Activated CD8-positive, alpha-beta memory T cell treated with anti-CD3 and anti-CD28 coated beads, Interleukin-2, amount 50 U/mL, for 24 hours (primary cell): ENCODE results near the gene COA7.
A peak's percentile ranks its signal among the peaks of the same experiment; 100 is the strongest.
"Not testable (repeated sequence)": the region's sequence is repeated elsewhere in the genome, so short reads cannot be mapped to it uniquely, and the experiment has no call there.

Source experiments
- DNase-seq: peaks from one replicate; pipeline ENCODE4 v3.0.0-alpha.2; 2020; ENCODE audit errors: extremely low read depth

COA7 gene

DNA sequence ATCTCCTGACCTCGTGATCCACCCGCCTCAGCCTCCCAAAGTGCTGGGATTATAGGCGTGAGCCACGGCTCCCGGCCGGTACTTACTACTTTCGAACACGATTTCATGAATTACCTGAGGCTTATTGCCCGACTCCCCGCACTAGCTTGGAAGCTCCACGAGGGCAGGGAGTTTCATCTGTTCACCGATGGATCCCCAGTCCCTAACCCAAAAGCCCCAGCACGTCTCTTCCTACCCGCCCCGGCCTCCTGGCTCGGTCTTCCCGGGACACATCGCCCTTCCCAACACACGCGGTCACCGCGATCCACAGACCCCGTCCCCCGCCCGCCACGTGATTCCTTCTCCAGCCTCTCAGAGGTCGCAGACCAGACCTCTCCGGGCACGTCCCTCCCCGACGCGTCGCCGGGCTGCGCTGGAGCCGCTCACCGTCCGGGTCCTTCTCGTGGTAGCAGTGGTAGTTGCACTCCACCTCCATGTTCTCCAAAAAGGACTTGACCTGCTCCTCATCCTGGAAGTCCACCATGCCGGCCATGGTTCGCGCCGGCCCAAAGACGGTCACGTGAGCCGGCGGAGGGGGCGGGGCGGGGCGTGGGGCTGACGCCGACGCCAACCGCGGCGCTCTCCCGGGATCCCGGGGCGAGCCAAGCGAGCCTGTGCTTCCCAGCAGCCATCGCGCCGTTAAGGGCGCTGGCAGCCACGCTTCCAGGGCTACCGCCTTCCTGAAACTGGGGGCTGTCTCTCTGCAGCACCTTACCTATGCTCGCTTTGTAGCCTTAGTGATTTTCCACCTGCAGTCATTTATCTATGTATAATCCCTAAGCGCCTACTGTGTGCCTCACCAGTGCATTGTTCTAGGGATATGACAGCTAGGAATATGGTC is at the start of gene COA7:
TSS of gene COA7 (minus strand) at position 553 of the 880 bp plus-strand sequence. CDS start at position 532, 21 bp downstream.
- peak; percentile 17 for DNase-seq

DNA sequence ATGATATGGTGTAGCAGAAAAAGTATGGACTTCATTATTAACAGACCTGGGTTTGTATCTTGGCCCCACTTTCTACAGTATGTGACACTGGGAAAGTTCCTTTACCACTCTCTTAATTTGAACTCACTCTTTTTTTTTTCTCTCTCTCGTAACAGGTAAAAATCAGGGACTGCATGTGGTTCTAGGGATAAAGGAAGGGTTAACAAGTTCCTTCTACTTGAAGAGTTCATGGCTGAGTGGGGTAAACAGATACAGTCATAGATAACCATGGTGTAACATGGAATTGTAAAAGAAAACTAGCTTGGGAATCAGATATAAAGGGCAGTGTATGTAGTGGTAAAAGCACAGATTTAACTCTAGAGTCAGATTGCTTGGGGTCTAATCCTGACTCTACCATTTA is 49.3 kb upstream of the COA7 start:
- DNase-seq = no peak

- DNase-seq = no peak
Measured at GRCh38 chr1:52746189-52746588, 48.0 kb upstream of the COA7 start.

DNA sequence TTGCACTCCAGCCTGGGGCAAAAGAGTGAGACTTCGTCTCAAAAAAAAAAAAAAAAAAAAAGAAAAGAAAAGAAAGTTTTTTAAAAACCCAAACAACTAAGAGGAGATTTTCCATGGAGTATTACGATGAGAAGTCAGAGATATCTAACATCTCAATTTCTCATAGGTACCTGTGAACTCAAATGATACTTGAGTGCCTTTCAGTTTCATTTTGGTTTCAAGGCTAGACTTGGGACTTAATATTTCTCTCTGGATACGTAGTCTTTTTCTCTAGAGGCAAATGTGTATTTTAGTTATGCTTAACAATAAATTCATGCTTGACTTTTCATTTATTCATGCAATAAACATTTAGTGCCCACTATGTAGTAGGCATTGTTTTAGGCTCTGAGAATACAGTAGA is 43.1 kb upstream of the COA7 start:
- no peak for DNase-seq

GRCh38 chr1:52739699-52740467 is 41.7 kb upstream of the COA7 start:
- no peak for DNase-seq

DNA sequence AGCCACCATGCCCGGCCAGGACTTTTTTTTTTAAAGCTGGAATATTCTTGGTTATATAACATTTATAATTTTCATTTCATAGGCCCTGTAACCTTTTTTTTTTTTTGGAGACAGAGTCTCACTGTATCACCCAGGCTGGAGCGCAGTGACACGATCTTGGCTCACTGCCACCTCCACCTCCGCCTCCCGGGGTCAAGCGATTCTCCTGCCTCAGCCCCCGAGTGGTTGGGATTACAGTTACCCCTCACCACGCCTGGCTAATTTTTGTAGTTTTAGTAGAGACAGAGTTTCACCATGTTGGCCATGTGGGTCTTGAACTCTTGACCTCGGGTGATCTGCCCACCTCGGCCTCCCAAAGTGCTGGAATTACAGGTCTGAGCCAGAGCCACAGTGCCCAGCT is 40.7 kb upstream of the COA7 start:
- DNase-seq = no peak

DNA sequence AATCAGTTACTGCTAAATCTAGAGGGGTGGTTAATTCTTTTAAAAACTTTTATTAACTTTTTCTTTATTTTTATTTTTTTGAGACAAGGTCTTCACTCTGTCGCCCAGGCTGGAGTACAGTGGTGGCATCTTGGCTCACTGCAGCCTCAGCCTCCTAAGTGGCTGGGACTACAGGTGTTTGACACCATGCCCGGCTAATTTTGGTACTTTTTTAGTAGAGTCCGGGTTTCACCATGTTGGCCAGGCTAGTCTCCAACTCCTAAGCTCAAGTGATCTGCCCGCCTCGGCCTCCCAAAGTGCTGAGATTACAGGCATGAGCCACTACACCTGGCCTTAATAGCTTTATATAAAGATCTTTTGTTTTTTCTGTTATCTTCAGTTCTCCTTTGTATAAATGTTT is 40.0 kb upstream of the COA7 start:
- no peak for DNase-seq

DNA sequence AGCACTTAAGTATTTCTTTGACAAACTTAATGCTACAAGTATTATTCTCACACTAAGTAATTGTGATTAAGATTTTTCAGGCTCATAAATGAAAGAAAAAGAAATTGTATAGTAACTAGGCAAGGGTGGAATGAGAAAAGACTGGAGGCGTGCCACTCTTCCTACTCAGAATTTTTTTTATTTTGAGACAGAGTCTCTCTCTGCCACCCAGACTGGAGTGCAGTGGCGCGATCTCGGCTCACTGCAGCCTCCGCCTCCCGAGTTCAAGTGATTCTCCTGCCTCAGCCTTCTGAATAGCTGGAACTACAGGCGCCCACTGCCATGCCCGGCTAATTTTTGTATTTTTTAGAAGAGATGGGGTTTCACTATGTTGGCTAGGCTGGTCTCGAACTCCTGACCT is 37.2 kb upstream of the COA7 start:
- not testable (repeated sequence) for DNase-seq

GRCh38 chr1:52733368-52733767 is 35.2 kb upstream of the COA7 start:
- no peak for DNase-seq

DNA sequence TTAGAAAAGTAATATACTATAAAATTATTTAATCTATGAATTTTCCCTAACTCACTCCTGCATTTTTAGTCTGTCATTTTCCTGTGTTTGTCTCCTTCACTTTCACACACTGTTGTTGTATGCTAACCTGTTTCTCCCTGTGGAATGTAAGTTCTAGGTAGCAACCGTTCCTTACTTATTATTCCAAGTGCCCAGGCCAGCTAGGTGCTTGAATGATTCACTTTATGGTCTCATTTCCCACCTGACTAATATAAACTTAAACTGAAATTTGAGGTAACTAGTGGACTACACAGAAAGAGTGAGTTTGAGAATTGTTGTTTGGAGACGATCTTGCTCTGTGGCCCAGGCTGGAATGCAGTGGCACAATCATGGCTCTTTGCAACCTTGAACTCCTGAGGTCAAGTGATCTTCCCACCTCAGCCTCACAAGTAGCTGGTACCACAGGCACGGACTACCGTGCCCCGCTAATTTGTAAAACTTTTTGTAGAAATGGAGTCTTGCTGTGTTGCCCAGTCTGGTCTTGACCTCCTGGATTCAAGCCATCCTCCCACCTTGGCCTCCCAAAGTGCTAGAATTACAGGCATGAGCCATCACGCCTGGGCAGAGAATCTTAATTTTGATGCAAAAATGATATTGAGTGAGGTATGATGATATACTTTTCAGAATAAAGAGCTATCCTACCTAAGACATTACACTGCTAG is 30.0 kb upstream of the COA7 start:
- DNase-seq = no peak

GRCh38 chr1:52727114-52727586 is 29.0 kb upstream of the COA7 start:
- DNase-seq = no peak

DNA sequence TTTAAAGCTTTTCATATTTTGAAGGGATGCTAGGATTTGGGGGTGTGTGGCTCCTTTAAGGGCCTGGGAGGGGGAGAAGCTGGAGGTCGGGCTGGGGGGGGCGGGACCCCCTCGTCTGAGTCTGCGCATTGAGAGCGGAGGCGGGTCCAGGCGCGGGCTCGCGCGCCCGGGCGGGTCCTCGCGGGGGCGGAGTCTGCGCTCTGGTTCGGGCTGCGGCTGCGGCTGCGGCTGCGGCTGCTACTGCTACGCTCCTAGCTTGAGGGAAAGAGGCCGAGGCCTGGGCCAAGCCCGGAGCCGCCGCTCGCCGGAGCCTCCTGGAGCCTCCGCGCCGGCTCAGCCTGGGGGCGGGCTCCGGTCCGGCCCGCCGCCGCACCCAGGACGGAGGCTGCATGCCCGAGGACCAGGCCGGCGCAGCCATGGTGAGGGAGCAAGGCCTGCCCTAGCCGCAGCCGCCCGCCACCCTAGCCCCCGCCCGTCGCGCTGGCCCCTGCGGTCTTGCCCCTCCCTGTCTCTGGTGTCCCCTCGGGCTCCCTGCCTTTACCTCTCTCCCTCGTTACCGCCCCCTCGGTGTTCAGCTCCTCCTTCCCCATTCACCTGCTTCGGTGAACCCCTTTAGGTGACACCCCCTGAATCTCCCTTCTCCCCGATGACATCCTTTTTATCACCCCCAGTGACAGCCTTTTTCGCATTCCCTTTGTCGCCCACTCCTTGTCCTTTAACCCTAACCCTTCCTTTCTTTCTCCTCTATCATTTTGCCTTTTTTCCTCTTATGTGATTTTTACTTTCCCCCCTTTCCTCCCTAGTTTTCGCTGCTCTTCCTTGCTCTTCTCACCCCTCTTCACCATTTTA is 28.3 kb upstream of the COA7 start, which contains the start of gene ZYG11B:
TSS of gene ZYG11B (plus strand) at position 189 of the 849 bp plus-strand sequence. CDS start at position 390, 201 bp downstream.
- DNase-seq = peak; percentile 57

DNA sequence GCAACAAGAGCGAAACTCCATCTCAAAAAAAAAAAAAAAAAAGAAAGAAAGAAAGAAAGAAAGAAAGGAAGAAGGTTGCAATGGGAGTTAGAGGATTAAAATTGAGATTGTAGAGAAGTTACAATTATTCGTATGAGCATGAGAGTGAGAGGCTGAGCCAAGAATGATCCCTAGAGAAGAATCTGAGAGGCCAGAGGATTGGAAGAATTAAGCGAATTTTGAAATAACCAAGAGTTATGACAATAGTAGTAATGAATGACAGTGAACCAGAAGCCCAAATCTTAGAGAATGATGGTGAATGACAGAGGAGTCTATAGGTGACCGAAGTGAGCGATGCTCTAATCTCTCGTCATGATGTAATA is 27.7 kb upstream of the COA7 start:
- no peak for DNase-seq

DNA sequence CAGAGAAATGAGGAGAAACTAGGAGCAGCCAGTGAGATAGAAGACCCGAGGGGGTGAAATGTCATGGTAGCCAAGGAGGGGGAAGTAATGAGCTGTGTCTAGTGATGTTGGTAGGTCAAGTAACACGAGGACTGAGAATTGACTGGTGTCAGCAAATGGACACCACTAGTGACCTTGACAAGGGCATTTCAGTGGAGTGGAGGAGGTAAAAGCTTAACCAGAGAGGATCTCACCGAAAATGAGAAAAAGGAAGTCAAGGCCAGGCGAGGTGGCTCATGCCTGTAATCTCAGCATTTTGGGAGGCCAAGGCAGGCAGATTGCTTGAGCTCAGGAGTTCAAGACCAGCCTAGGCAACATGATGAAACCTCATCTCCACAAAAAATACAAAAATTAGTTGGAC is 25.1 kb upstream of the COA7 start:
- no peak for DNase-seq

DNA sequence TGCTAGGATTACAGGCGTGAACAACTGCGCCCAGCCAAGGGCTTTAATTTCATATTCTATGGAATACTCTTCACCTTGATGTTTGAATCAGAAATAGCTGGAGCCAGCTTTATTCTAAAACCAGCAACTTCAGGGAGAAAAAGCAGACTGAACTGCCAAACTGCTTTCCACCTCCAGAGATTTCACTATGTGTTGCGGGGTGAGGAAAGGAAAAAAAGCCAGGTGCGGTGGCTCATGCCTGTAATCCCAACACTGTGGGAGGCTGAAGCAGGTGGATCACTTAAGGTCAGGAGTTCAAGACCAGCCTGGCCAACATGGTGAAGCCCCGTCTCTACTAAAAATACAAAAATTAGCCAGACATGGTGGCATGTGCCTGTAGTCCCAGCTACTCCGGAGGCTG is 17.1 kb upstream of the COA7 start:
- DNase-seq = not testable (repeated sequence)

DNA sequence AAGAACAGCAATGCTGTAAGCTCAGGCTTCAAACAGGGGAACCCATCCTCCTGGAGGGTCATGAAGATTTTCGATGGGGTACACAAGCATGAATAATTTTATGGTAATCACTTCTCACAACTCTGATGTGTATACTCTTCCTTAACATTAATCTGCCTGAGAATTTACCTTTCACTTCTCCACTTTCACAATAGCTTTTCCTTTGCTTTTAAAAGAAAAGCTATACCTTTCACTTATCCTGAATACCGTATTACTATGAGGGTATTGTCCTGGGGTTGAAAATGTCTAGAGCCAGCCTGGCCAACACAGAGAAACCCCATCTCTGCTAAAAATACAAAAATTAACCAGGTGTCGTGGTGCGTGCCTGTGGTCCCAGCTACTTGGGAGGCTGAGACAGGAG is 15.4 kb upstream of the COA7 start:
- DNase-seq = no peak

DNA sequence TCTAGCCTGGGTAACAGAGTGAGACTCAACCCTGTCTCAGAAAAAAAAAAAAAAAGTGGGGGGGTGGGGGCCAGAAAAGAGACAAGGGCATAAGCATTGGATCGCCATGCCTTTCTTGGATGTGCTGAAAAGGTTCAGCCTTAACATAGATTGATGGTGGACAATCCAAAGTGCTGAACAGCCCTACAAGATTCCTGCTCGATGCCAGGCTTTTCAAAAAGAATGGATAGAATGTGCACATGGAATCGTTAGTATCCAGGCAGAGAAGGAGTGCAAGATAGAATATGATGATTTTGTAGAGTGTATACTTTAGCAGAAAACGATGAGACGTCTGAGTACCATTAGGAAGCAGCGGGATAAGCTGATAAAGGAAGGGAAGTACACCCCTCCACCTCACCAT is 10.9 kb upstream of the COA7 start:
- no peak for DNase-seq

DNA sequence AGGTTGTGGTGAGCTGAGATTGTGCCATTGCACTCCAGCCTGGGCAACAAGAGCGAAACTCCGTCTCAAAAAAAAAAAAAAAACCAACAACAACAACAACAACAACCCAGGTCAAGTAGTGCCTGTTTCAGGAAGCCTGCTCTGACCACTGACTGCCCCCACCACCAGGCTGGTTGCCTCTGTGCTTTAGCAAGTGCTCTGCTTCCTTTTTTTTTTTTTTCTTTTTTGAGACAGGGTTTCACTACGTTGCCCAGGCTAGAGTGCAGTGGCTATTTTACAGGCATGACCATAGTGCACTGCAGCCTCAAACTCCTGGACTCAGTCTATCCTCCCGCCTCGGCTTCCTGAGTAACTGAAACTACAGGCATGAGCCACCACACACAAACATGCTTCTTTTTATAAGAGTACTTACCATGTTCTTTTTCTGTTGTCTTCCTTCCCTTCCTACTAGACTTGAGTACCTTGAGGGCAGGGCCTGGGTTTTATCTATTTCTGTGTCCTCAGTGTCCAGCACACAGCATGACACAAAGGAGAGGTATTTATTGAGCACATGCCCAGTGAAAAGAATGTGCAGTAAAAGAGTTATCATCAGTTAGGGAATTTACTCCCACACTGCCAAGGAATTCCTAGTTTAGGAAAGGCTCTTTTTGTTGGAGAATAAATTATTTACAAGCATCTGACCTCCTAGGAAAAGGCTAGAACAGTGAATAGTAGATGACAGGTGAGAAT is 9.9 kb upstream of the COA7 start:
- no peak for DNase-seq

GRCh38 chr1:52706941-52707926 is 9.1 kb upstream of the COA7 start:
- no peak for DNase-seq
